IMR-90 (cell line): Measurements from ENCODE around the gene SYTL4. TPM values are rescaled to one million over a fixed set of nuclear protein-coding genes. Genes with fewer than 3 reads are reported as not detected.

Source experiments
- ATAC-seq: fragments of 200-7000 bp; cut with Tn5 transposase; 2 replicates; pipeline ENCODE4 v1.9.1; 2020; ENCODE audit warnings: low read depth, mild to moderate bottlenecking, moderate library complexity
- BruUV-seq: library from RNA; stranded (reverse); fragments of 400-500 nt; replicated peaks from 2 replicates; lab custom pipeline; 2021; lab: Mats Ljungman, UMichigan
- CTCF ChIA-PET: fragments of 300-600 bp; formaldehyde crosslinking; extraction: SDS; loops from one replicate; lab custom pipeline; 2021; ENCODE audit warnings: antibody characterized with exemption; lab: Yijun Ruan, JAX
- POLR2A ChIA-PET: fragments of 300-600 bp; sonication (Branson Sonifier 250); formaldehyde crosslinking; loops from one replicate; lab custom pipeline; 2022; ENCODE audit warnings: antibody characterized with exemption; ENCODE audit not compliant: unreplicated experiment; lab: Charles Lee
- DNase-seq: peaks from one replicate; pipeline ENCODE4 v3.0.0; 2013
- H2AFZ ChIP-seq: replicated peaks from 2 replicates; pipeline ENCODE3; 2013; ENCODE audit warnings: low read length, mild to moderate bottlenecking; ENCODE audit not compliant: poor library complexity
- H2AK5ac ChIP-seq: 2 replicates; pipeline ENCODE4 v1.6.1; 2013; ENCODE audit warnings: low read depth, low read length, inconsistent platforms
- H2AK9ac ChIP-seq: replicated peaks from 2 replicates; pipeline ENCODE3; 2013; ENCODE audit warnings: mild to moderate bottlenecking, low read depth, low read length, moderate library complexity; ENCODE audit not compliant: poor library complexity
- H2BK120ac ChIP-seq: 2 replicates; pipeline ENCODE4 v1.6.1; 2013; ENCODE audit warnings: low read depth, low read length, inconsistent platforms
- H2BK15ac ChIP-seq: 3 replicates; pipeline ENCODE4 v1.6.1; 2013; ENCODE audit warnings: low read depth, low read length, inconsistent platforms
- H2BK20ac ChIP-seq: 2 replicates; pipeline ENCODE4 v1.6.1; 2013; ENCODE audit warnings: low read depth, mild to moderate bottlenecking, inconsistent platforms, low read length, moderate library complexity
- H2BK5ac ChIP-seq: 2 replicates; pipeline ENCODE4 v1.6.1; 2013; ENCODE audit warnings: mild to moderate bottlenecking, low read depth, low read length, inconsistent platforms; ENCODE audit not compliant: poor library complexity, severe bottlenecking
- H3K14ac ChIP-seq: replicated peaks from 2 replicates; pipeline ENCODE4 v1.6.1; 2013; ENCODE audit warnings: low read depth, low read length, inconsistent platforms
- H3K18ac ChIP-seq: 2 replicates; pipeline ENCODE4 v1.6.1; 2013; ENCODE audit warnings: low read depth, low read length, control low read depth
- H3K23ac ChIP-seq: 2 replicates; pipeline ENCODE4 v1.6.1; 2013; ENCODE audit warnings: low read depth, low read length, inconsistent platforms
- H3K27ac ChIP-seq: 2 replicates; pipeline ENCODE4 v1.5.1; 2013; ENCODE audit warnings: mild to moderate bottlenecking, control low read depth, low read length; ENCODE audit not compliant: insufficient read depth
- H3K27me3 ChIP-seq: 2 replicates; pipeline ENCODE4 v1.6.1; 2013; ENCODE audit warnings: low read length; ENCODE audit not compliant: control insufficient read depth, insufficient read depth
- H3K36me3 ChIP-seq: 2 replicates; pipeline ENCODE4 v1.6.1; 2013; ENCODE audit warnings: low read length, mixed read lengths; ENCODE audit not compliant: control insufficient read depth, insufficient read depth
- H3K4ac ChIP-seq: 2 replicates; pipeline ENCODE4 v1.6.1; 2013; ENCODE audit warnings: low read depth, low read length, inconsistent platforms
- H3K4me1 ChIP-seq: 2 replicates; pipeline ENCODE4 v1.6.1; 2013; ENCODE audit warnings: low read length, mixed read lengths; ENCODE audit not compliant: control insufficient read depth, insufficient read depth
- H3K4me2 ChIP-seq: 2 replicates; pipeline ENCODE4 v1.6.1; 2013; ENCODE audit warnings: low read depth, mild to moderate bottlenecking, control low read depth, low read length, moderate library complexity
- H3K4me3 ChIP-seq: 2 replicates; pipeline ENCODE4 v1.5.1; 2013; ENCODE audit warnings: low read depth, mild to moderate bottlenecking, control low read depth, low read length, moderate library complexity; ENCODE audit not compliant: insufficient read depth
- H3K56ac ChIP-seq: 2 replicates; pipeline ENCODE4 v1.6.1; 2013; ENCODE audit warnings: low read length, inconsistent platforms; ENCODE audit not compliant: insufficient read depth; ENCODE audit errors: extremely low read depth
- H3K79me1 ChIP-seq, 2 experiments: 2 replicates each; pipeline ENCODE4 v1.6.1; 2013; ENCODE audit warnings: low read length in 2 of 2, inconsistent platforms in 1 of 2, low read depth in 1 of 2
- H3K9ac ChIP-seq: 2 replicates; pipeline ENCODE4 v1.6.1; 2013; ENCODE audit warnings: low read depth, low read length, control low read depth
- H3K9me1 ChIP-seq: 2 replicates; pipeline ENCODE4 v1.6.1; 2013; ENCODE audit warnings: low read length, inconsistent platforms; ENCODE audit not compliant: insufficient read depth
- H3K9me3 ChIP-seq: 2 replicates; pipeline ENCODE4 v1.6.1; 2013; ENCODE audit warnings: low read length; ENCODE audit not compliant: control insufficient read depth, insufficient read depth
- H4K20me1 ChIP-seq: 2 replicates; pipeline ENCODE4 v1.6.1; 2013; ENCODE audit warnings: low read length, inconsistent platforms; ENCODE audit not compliant: insufficient read depth
- H4K5ac ChIP-seq: 2 replicates; pipeline ENCODE4 v1.6.1; 2013; ENCODE audit warnings: mild to moderate bottlenecking, low read depth, low read length, control low read depth
- H4K8ac ChIP-seq, 2 experiments: 2 replicates each; pipeline ENCODE4 v1.6.1; 2013; ENCODE audit warnings: low read depth in 2 of 2, low read length in 2 of 2, control low read depth in 1 of 2, inconsistent platforms in 1 of 2
- H4K91ac ChIP-seq: 2 replicates; pipeline ENCODE4 v1.6.1; 2013; ENCODE audit warnings: low read depth, low read length, inconsistent platforms; ENCODE audit not compliant: insufficient read depth
- POLR2A ChIP-seq: IDR thresholded peaks from 2 replicates; pipeline ENCODE4 v1.6.1; 2012; ENCODE audit warnings: mild to moderate bottlenecking, low read depth, low read length
- WGBS, 2 experiments: methylation state at CpG; one replicate each; pipeline versions ENCODE4 v1.1.5 to v1.1.7; 2013; ENCODE audit warnings: missing lambda C conversion rate in 2 of 2; ENCODE audit not compliant: insufficient read length in 1 of 2; ENCODE audit errors: extremely low coverage in 2 of 2; 5-methylcytosine and 5-hydroxymethylcytosine counted together
- dilution Hi-C: fragments of 300-500 bp; cut with HindIII; formaldehyde crosslinking; loops from one replicate; pipeline ENCODE4 v1.14.3; 2018; ENCODE audit warnings: low sequenced_read_pairs; ENCODE audit not compliant: unreplicated experiment
- in situ Hi-C: fragments of 300-500 bp; cut with MboI; formaldehyde crosslinking; loops from 3 replicates; pipeline ENCODE4 v1.14.3; 2019; ENCODE audit warnings: low sequenced_read_pairs, inconsistent platforms, mixed read lengths
- intact Hi-C: fragments of 100-400 bp; cut with micrococcal nuclease; formaldehyde crosslinking; loops from 2 replicates; pipeline ENCODE4 v1.10.0; 2022
- polyA plus RNA-seq, 3 experiments: library from polyadenylated mRNA; depleted of rRNA; stranded (reverse); fragments of >200 nt; gene quantifications; 2 replicates each; pipeline ENCODE4 v1.2.3, GENCODE V29; 2012; ENCODE audit warnings: low replicate concordance in 1 of 3
- total RNA-seq: library from RNA; depleted of rRNA; stranded (reverse); fragments of >200 nt; gene quantifications from 2 replicates; pipeline ENCODE4 v1.2.3, GENCODE V29; 2012
- TF ChIP-seq, protein P1 (sequence below): fragments of 150-350 bp; IDR thresholded peaks from 2 replicates; pipeline ENCODE4 v1.6.1; 2016; ENCODE audit warnings: low read depth, mild to moderate bottlenecking, low read length, moderate library complexity, borderline replicate concordance

The SYTL4 gene
- total and polyA plus RNA-seq, 2 of the 4 experiments (the other 2 are of a cell fraction): 2.3 to 2.4 TPM

DNA sequence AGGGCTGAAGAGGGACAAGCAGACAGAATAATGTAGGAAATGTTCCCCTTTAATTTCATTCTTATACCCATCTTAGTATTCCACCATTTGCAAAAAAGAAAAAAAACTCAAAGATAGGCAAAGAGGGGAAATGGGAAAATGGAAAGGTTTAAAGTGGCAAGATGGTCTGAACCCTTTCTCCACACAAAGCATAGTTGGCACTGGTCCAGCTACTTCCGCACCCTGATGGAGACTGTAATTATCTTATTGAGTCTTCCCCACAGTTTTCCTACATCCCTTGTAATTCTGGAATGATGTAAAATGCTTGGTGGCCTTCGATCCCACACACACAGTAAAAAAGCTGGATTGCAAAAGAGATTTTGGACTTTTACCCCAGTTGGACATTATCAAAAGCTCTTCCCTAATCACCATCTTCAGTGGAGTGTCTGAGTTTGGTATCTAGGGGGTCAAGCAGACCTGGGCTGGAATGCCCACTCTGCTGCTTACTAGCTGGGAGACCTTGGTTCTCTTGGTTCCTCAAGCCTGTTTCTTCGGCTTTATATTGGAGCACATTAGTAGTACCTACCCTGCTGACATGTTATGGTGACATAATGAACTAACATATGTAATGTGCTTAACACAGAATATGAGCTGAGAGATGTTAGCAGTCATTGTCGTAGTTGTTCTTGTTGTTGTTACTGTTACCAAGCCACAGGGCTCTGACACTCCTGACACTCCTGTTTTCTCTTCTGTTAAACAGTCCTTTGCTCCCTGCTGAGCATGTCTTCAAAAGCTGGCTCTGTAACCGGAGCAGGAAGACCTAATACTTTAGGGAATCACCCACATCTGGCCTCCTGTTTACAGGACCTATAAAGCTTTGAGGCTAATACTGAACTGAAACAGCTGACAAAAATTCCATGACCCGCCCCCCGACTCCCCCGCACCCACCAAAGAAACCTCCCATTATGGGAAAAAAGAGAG, 83.2 kb downstream of the SYTL4 start:
- peak overlapping the region; percentile 44 for H2AK9ac ChIP-seq
- no peaks in the 10 kb centered on the region for H3K9me3 ChIP-seq
- no CpG with 5 or more reads among the region's 8 CpGs for WGBS, 2 experiments
- 0 out of 2 replicates have a peak, but pooled peaks cover 1% of the 10 kb centered on the region for H3K36me3 ChIP-seq
- H3K23ac ChIP-seq: peak overlapping the region; percentile 83
- H3K9ac ChIP-seq: peak overlapping the region; percentile 77
- ATAC-seq (peak; percentile 43), DNase-seq (peak; percentile 84)
- dilution Hi-C loops (no loop called here), intact Hi-C loops (no loop called here), in situ Hi-C loops (no loop called here)
- H3K18ac ChIP-seq: peak overlapping the region; percentile 96
- peak overlapping the region; percentile 57 to 79; a peak in 3 of 4 replicates for H4K8ac ChIP-seq
- peak overlapping the region; percentile 83 for H2AK5ac ChIP-seq
- ChIA-PET POLR2A (interaction anchor here (0.5 to 1.1 kb wide), 3 partner anchors 11 to 177 kb away, joined by 3 to 12 read pairs (median 3); partner anchors contain the start of gene TSPAN6), CTCF (interaction anchor here (1.0 to 1.8 kb wide), 4 partner anchors 12 to 36 kb away, joined by 3 to 8 read pairs (median 5); no protein-coding TSS in a partner anchor)
- H3K14ac ChIP-seq: peak overlapping the region; percentile 61
- H3K56ac ChIP-seq: peak overlapping the region; percentile 40
- H2AFZ ChIP-seq: no peak overlapping the region
- peak overlapping the region; percentile 78 for H4K91ac ChIP-seq
- H3K27me3 ChIP-seq: no peaks in the 10 kb centered on the region
- peak overlapping the region; percentile 96 for H3K27ac ChIP-seq
- H2BK15ac ChIP-seq: peak overlapping the region; percentile 59; the same call in 2 of the 3 replicates
- H3K4ac ChIP-seq: peak overlapping the region; percentile 90
- no peak overlapping the region for H3K4me3 ChIP-seq
- H4K20me1 ChIP-seq: no peaks in the 10 kb centered on the region
- peak overlapping the region; percentile 93 for H2BK5ac ChIP-seq
- H3K79me1 ChIP-seq: peaks cover 0 to 11% of the 10 kb centered on the region in 2 experiments; a peak in 2 of 4 replicates
- peaks cover 20% of the 10 kb centered on the region for H3K4me1 ChIP-seq
- peaks cover 8% of the 10 kb centered on the region for H3K9me1 ChIP-seq
- peak overlapping the region; percentile 69; the same call in 1 of the 2 replicates for H2BK20ac ChIP-seq
- H2BK120ac ChIP-seq: peak overlapping the region; percentile 86
- H3K4me2 ChIP-seq: peak overlapping the region; percentile 67
- H4K5ac ChIP-seq: peak overlapping the region; percentile 90
- TF ChIP-seq POLR2A: peak; percentile 45
- TF ChIP-seq, protein P1, sequence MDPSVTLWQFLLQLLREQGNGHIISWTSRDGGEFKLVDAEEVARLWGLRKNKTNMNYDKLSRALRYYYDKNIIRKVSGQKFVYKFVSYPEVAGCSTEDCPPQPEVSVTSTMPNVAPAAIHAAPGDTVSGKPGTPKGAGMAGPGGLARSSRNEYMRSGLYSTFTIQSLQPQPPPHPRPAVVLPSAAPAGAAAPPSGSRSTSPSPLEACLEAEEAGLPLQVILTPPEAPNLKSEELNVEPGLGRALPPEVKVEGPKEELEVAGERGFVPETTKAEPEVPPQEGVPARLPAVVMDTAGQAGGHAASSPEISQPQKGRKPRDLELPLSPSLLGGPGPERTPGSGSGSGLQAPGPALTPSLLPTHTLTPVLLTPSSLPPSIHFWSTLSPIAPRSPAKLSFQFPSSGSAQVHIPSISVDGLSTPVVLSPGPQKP: no peak
- no TSS peak for BruUV-seq
